Measurements from ENCODE around the gene PIP5KL1.

DNA sequence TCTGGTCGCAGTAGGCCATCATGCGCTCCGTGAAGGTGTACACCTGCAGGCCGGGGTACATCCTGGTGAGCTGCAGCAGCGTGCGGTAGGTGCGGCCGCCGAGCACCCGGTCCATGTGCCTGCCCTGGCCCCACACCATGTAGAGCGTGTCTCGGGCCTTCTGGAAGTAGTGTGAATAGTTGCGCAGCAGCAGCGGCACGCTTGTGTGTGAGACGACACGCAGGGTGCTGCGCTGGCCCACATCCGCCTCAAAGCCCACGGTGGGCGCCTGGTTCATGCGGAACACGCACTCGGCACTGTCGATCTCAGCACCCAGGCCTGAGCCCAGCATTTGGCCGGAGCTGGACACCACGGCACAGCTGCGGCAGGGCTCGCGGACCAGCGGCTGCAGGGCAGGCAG, 18.3 kb downstream of the PIP5KL1 start:
- no peak for TF ChIP-seq CTCF (IDR thresholded peaks at IDR 0.05; ENCODE audit: insufficient read depth, low read length, poor library complexity, severe bottlenecking)
- TF ChIP-seq EZH2phosphoT487 (conservative IDR thresholded peaks at IDR 0.05; ENCODE audit: low read length): no peak
